Cardiac fibroblast (primary cell): ENCODE results near the gene NTNG1.
"Not testable (repeated sequence)": the region's sequence is repeated elsewhere in the genome, so short reads cannot be mapped to it uniquely, and the experiment has no call there.

Source experiments
- DNase-seq, 2 donors: peaks; one replicate each; pipeline versions ENCODE4 v3.0.0 to v3.0.0-alpha.2; 2010; ENCODE audit warnings: low read depth in 2 of 2
- H3K4me3 ChIP-seq, 2 donors: replicated peaks in 1 of 2; 1 replicate in 1 of 2; 2 replicates in 1 of 2; pipeline ENCODE4 v1.5.1; 2011; ENCODE audit warnings: low read depth in 2 of 2, low read length in 2 of 2, mild to moderate bottlenecking in 2 of 2, moderate library complexity in 1 of 2
- TF ChIP-seq, protein P1 (sequence below): IDR thresholded peaks from one replicate; pipeline ENCODE4 v1.5.1; 2011; ENCODE audit warnings: low read depth, mild to moderate bottlenecking, low read length, inconsistent platforms

Gene NTNG1

GRCh38 chr1:107153014-107153413 is 12.2 kb downstream of the NTNG1 start:
- no peak overlapping the region for H3K4me3 ChIP-seq
- no peak for DNase-seq
- TF ChIP-seq, protein P1, sequence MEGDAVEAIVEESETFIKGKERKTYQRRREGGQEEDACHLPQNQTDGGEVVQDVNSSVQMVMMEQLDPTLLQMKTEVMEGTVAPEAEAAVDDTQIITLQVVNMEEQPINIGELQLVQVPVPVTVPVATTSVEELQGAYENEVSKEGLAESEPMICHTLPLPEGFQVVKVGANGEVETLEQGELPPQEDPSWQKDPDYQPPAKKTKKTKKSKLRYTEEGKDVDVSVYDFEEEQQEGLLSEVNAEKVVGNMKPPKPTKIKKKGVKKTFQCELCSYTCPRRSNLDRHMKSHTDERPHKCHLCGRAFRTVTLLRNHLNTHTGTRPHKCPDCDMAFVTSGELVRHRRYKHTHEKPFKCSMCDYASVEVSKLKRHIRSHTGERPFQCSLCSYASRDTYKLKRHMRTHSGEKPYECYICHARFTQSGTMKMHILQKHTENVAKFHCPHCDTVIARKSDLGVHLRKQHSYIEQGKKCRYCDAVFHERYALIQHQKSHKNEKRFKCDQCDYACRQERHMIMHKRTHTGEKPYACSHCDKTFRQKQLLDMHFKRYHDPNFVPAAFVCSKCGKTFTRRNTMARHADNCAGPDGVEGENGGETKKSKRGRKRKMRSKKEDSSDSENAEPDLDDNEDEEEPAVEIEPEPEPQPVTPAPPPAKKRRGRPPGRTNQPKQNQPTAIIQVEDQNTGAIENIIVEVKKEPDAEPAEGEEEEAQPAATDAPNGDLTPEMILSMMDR = no peak

DNA sequence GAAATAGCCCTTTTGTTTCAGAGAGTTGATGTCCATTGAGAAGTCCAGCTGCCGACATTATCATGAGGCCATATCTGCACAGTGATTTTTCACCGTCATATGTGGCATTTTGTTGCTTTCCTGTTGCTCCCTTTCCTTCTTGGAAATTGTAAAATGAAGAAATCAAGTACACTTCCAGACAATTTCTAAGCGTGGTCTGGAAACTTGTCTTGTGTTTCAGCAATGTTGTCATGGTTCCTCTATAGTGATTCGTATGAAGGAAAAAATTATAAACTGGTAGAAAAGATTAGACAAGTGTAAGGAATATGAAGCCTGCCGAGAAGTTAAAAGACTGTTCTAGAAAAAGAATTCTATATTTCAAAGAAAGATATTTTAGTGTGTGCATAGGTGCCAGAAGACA is 17.7 kb downstream of the NTNG1 start:
- no peak for DNase-seq
- TF ChIP-seq, protein P1 = no peak
- no peak overlapping the region for H3K4me3 ChIP-seq

GRCh38 chr1:107158991-107159390 is 18.2 kb downstream of the NTNG1 start:
- no peak for DNase-seq
- TF ChIP-seq, protein P1 = no peak
- H3K4me3 ChIP-seq = no peak overlapping the region

- H3K4me3 ChIP-seq = no peak overlapping the region
- no peak for DNase-seq
- TF ChIP-seq, protein P1 = no peak
Observed at GRCh38 chr1:107162745-107163144, 21.9 kb downstream of the NTNG1 start.

DNA sequence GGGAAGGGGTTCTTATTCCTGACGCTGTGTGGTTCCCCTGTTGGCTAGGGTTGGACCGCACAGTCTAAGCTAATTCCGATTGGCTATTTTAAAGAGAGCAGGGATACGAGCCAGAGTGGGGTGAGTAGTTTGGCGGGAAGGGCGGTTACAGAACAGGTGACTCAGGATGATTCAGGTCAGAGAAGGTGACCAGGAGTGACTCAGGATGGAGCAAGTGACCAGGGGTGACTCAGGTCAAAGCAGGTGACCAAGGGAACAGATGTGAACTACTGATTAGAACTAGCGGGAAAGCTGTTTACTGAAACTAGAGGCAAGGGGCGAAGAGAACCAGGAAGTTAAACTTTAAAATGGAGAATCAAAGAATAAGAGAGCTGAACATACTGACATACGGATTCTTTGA is 24.1 kb downstream of the NTNG1 start:
- not testable (repeated sequence) for H3K4me3 ChIP-seq, DNase-seq

- TF ChIP-seq, protein P1 = no peak
- DNase-seq = no peak
- no peak overlapping the region for H3K4me3 ChIP-seq
Observed at GRCh38 chr1:107169615-107170014, 28.8 kb downstream of the NTNG1 start.

GRCh38 chr1:107171333-107171732 is 30.5 kb downstream of the NTNG1 start:
- TF ChIP-seq, protein P1 = no peak
- DNase-seq = no peak

More at GRCh38 chr1:107171333-107171732, 30.5 kb downstream of the NTNG1 start:
- no peak overlapping the region for H3K4me3 ChIP-seq
